CD8-positive, alpha-beta memory T cell (primary cell): ENCODE measurements around the gene ATP9B. TPM values are rescaled to one million over a fixed set of nuclear protein-coding genes. Genes with fewer than 3 reads are reported as not detected.

Experiments used
- CTCF ChIA-PET: fragments of 350-600 bp; sonication (Branson Sonifier 250); formaldehyde crosslinking; loops from one replicate; lab custom pipeline; 2021; ENCODE audit warnings: antibody characterized with exemption; lab: Charles Lee
- POLR2A ChIA-PET: fragments of 350-600 bp; sonication (Branson Sonifier 250); formaldehyde crosslinking; loops from one replicate; lab custom pipeline; 2021; ENCODE audit warnings: antibody characterized with exemption; lab: Charles Lee
- DNase-seq, 5 donors: peaks; one replicate each; pipeline versions ENCODE4 v3.0.0 to v3.0.0-alpha.2; 2020 to 2022; ENCODE audit warnings: mixed read lengths in 1 of 5
- H3K27ac ChIP-seq: one replicate; pipeline ENCODE4 v1.7.0; 2013; ENCODE audit warnings: low read depth, mild to moderate bottlenecking, low read length, moderate library complexity
- H3K27me3 ChIP-seq: 2 replicates; pipeline ENCODE4 v1.7.0; 2013; ENCODE audit warnings: low read length, mild to moderate bottlenecking; ENCODE audit not compliant: insufficient read depth, poor library complexity, severe bottlenecking
- H3K36me3 ChIP-seq: 2 replicates; pipeline ENCODE4 v1.7.0; 2013; ENCODE audit warnings: mild to moderate bottlenecking, low read length, moderate library complexity; ENCODE audit not compliant: insufficient read depth
- H3K4me1 ChIP-seq: 2 replicates; pipeline ENCODE4 v1.7.0; 2013; ENCODE audit warnings: mild to moderate bottlenecking, low read length, moderate library complexity; ENCODE audit not compliant: insufficient read depth
- H3K4me3 ChIP-seq: 2 replicates; pipeline ENCODE4 v1.7.0; 2013; ENCODE audit warnings: mild to moderate bottlenecking, low read length
- H3K9me3 ChIP-seq: 2 replicates; pipeline ENCODE4 v1.7.0; 2013; ENCODE audit warnings: mild to moderate bottlenecking, low read length
- H3K27ac Mint-ChIP-seq, 8 donors: one replicate each; pipeline ENCODE4 v1.8.0; 2020 to 2021; ENCODE audit warnings: mixed read lengths in 8 of 8, mild to moderate bottlenecking in 6 of 8, inconsistent platforms in 3 of 8, moderate library complexity in 3 of 8
- H3K27me3 Mint-ChIP-seq, 2 donors: one replicate each; pipeline ENCODE4 v1.8.0; 2020 to 2021; ENCODE audit warnings: mixed read lengths in 2 of 2, mild to moderate bottlenecking in 1 of 2, moderate library complexity in 1 of 2
- H3K36me3 Mint-ChIP-seq, 3 donors: one replicate each; pipeline ENCODE4 v1.8.0; 2020 to 2021; ENCODE audit warnings: mixed read lengths in 3 of 3, inconsistent platforms in 1 of 3, mild to moderate bottlenecking in 1 of 3
- H3K4me1 Mint-ChIP-seq, 3 donors: one replicate each; pipeline ENCODE4 v1.8.0; 2020 to 2021; ENCODE audit warnings: mixed read lengths in 3 of 3, inconsistent platforms in 1 of 3, mild to moderate bottlenecking in 1 of 3
- H3K4me3 Mint-ChIP-seq, 7 donors: one replicate each; pipeline ENCODE4 v1.8.0; 2020 to 2021; ENCODE audit warnings: mixed read lengths in 7 of 7, mild to moderate bottlenecking in 6 of 7, moderate library complexity in 4 of 7, inconsistent platforms in 2 of 7
- H3K9me3 Mint-ChIP-seq, 5 donors: one replicate each; pipeline ENCODE4 v1.8.0; 2020 to 2022; ENCODE audit warnings: mixed read lengths in 5 of 5, mild to moderate bottlenecking in 3 of 5, moderate library complexity in 2 of 5, inconsistent platforms in 1 of 5
- polyA plus RNA-seq: library from polyadenylated mRNA; unstranded; fragments of 300-500 nt; fragmentation: Illumina TruSeq; gene quantifications from one replicate; pipeline ENCODE4 v1.2.3, GENCODE V29; 2021
- total RNA-seq, 2 experiments: library from RNA; stranded (reverse); gene quantifications; one replicate each; pipeline ENCODE4 v1.2.3, GENCODE V29; 2021

The ATP9B gene
- total and polyA plus RNA-seq, 3 experiments from 2014 or later = 22.0 to 23.4 (median 22.4) TPM

- H3K36me3 ChIP-seq = no peaks in the 10 kb centered on the region
- no peaks in the 10 kb centered on the region for H3K9me3 Mint-ChIP-seq
- peak overlapping the region in 2 of 8 donors; percentile 34 to 43 for H3K27ac Mint-ChIP-seq
- H3K4me1 Mint-ChIP-seq = peaks cover 3 to 9% (median 3%) of the 10 kb centered on the region in 3 donors
- no peaks in the 10 kb centered on the region for H3K27me3 ChIP-seq
- H3K36me3 Mint-ChIP-seq = no peaks in the 10 kb centered on the region
- H3K27me3 Mint-ChIP-seq = no peaks in the 10 kb centered on the region
- no peak overlapping the region for H3K4me3 ChIP-seq
- no peaks in the 10 kb centered on the region for H3K9me3 ChIP-seq
- peaks cover 2% of the 10 kb centered on the region for H3K4me1 ChIP-seq
- CTCF ChIA-PET = interaction anchor here (1.6 to 7.8 kb wide), 2 partner anchors 139 to 145 kb away, joined by 5 to 105 read pairs; no protein-coding TSS in a partner anchor
- POLR2A ChIA-PET = no interaction called here
- no peak overlapping the region for H3K27ac ChIP-seq
- no peak overlapping the region for H3K4me3 Mint-ChIP-seq
- DNase-seq = no peak
These were observed 315.1 kb downstream of the ATP9B start for GRCh38 chr18:79384151-79384807.

GRCh38 chr18:79384834-79385233 lies 315.6 kb downstream of the ATP9B start:
- Histone ChIP-seq H3K4me3 (no peak overlapping the region), H3K27me3 (no peaks in the 10 kb centered on the region), H3K4me1 (no peaks in the 10 kb centered on the region), H3K36me3 (no peaks in the 10 kb centered on the region), H3K27ac (no peak overlapping the region), H3K9me3 (no peaks in the 10 kb centered on the region)
- H3K27ac Mint-ChIP-seq = no peak overlapping the region
- no peak overlapping the region for H3K4me3 Mint-ChIP-seq
- no peaks in the 10 kb centered on the region for H3K27me3 Mint-ChIP-seq
- H3K36me3 Mint-ChIP-seq = no peaks in the 10 kb centered on the region
- H3K4me1 Mint-ChIP-seq = peaks cover 0 to 5% (median 0%) of the 10 kb centered on the region in 3 donors
- ChIA-PET CTCF (interaction anchor here (1.6 to 7.8 kb wide), 2 partner anchors 139 to 144 kb away, joined by 5 to 105 read pairs; no protein-coding TSS in a partner anchor), POLR2A (no interaction called here)
- H3K9me3 Mint-ChIP-seq = no peaks in the 10 kb centered on the region
- no peak for DNase-seq

GRCh38 chr18:79385326-79385707 lies 316.1 kb downstream of the ATP9B start:
- no peak overlapping the region for H3K4me3 Mint-ChIP-seq
- Histone ChIP-seq H3K4me1 (no peaks in the 10 kb centered on the region), H3K36me3 (no peaks in the 10 kb centered on the region), H3K27ac (no peak overlapping the region), H3K27me3 (no peaks in the 10 kb centered on the region), H3K4me3 (no peak overlapping the region), H3K9me3 (no peaks in the 10 kb centered on the region)
- ChIA-PET CTCF (interaction anchor here (1.6 to 7.8 kb wide), 2 partner anchors 138 to 143 kb away, joined by 5 to 105 read pairs; no protein-coding TSS in a partner anchor), POLR2A (no interaction called here)
- DNase-seq = no peak
- no peaks in the 10 kb centered on the region for H3K36me3 Mint-ChIP-seq
- no peak overlapping the region for H3K27ac Mint-ChIP-seq
- H3K9me3 Mint-ChIP-seq = no peaks in the 10 kb centered on the region
- H3K27me3 Mint-ChIP-seq = peaks cover 0 to 2% of the 10 kb centered on the region in 2 donors
- peaks cover 0 to 5% (median 0%) of the 10 kb centered on the region in 3 donors for H3K4me1 Mint-ChIP-seq

GRCh38 chr18:79385708-79386341 lies 316.6 kb downstream of the ATP9B start:
- no peak for DNase-seq
- no peaks in the 10 kb centered on the region for H3K36me3 ChIP-seq
- Mint-ChIP-seq H3K4me1 (peaks cover 0 to 5% (median 0%) of the 10 kb centered on the region in 3 donors), H3K27ac (no peak overlapping the region), H3K36me3 (no peaks in the 10 kb centered on the region), H3K27me3 (peaks cover 1 to 4% of the 10 kb centered on the region in 2 donors), H3K9me3 (no peaks in the 10 kb centered on the region), H3K4me3 (no peak overlapping the region)
- H3K9me3 ChIP-seq = no peaks in the 10 kb centered on the region
- H3K27ac ChIP-seq = no peak overlapping the region
- H3K4me3 ChIP-seq = no peak overlapping the region
- ChIA-PET POLR2A (no interaction called here), CTCF (interaction anchor here (1.6 kb wide), 1 partner anchor 138 kb away, joined by 5 read pairs; no protein-coding TSS in a partner anchor)
- no peaks in the 10 kb centered on the region for H3K4me1 ChIP-seq
- no peaks in the 10 kb centered on the region for H3K27me3 ChIP-seq

- H3K27ac ChIP-seq = no peak overlapping the region
- H3K4me1 Mint-ChIP-seq = peaks cover 0 to 5% (median 0%) of the 10 kb centered on the region in 3 donors
- DNase-seq = no peak
These were observed 317.4 kb downstream of the ATP9B start for GRCh38 chr18:79386547-79386946.

GRCh38 chr18:79387214-79387613 lies 318.0 kb downstream of the ATP9B start:
- Histone ChIP-seq H3K27me3 (no peaks in the 10 kb centered on the region), H3K4me3 (no peak overlapping the region), H3K27ac (no peak overlapping the region), H3K9me3 (no peaks in the 10 kb centered on the region), H3K4me1 (no peaks in the 10 kb centered on the region), H3K36me3 (no peaks in the 10 kb centered on the region)
- H3K36me3 Mint-ChIP-seq = no peaks in the 10 kb centered on the region
- no peaks in the 10 kb centered on the region for H3K9me3 Mint-ChIP-seq
- ChIA-PET POLR2A (no interaction called here), CTCF (interaction anchor here (1.1 kb wide), 1 partner anchor 11 kb away, joined by 3 read pairs; no protein-coding TSS in a partner anchor)
- no peak overlapping the region for H3K4me3 Mint-ChIP-seq
- H3K27ac Mint-ChIP-seq = peak overlapping the region in 1 of 8 donors; percentile 87
- no peak for DNase-seq
- peaks cover 8% of the 10 kb centered on the region in 2 donors for H3K27me3 Mint-ChIP-seq
- H3K4me1 Mint-ChIP-seq = peaks cover 0 to 8% (median 3%) of the 10 kb centered on the region in 3 donors

More at GRCh38 chr18:79386547-79386946, 317.4 kb downstream of the ATP9B start:
- no peaks in the 10 kb centered on the region for H3K36me3 ChIP-seq
- no peak overlapping the region for H3K4me3 Mint-ChIP-seq
- peaks cover 4 to 8% of the 10 kb centered on the region in 2 donors for H3K27me3 Mint-ChIP-seq
- no peaks in the 10 kb centered on the region for H3K36me3 Mint-ChIP-seq
- H3K9me3 ChIP-seq = no peaks in the 10 kb centered on the region
- POLR2A ChIA-PET = no interaction called here
- no peak overlapping the region for H3K27ac Mint-ChIP-seq
- no peaks in the 10 kb centered on the region for H3K4me1 ChIP-seq
- H3K27me3 ChIP-seq = no peaks in the 10 kb centered on the region
- no peaks in the 10 kb centered on the region for H3K9me3 Mint-ChIP-seq
- CTCF ChIA-PET = no interaction called here
- no peak overlapping the region for H3K4me3 ChIP-seq

GRCh38 chr18:79387615-79388014 lies 318.4 kb downstream of the ATP9B start:
- Mint-ChIP-seq H3K36me3 (no peaks in the 10 kb centered on the region), H3K9me3 (no peaks in the 10 kb centered on the region), H3K4me1 (peaks cover 0 to 12% (median 7%) of the 10 kb centered on the region in 3 donors), H3K27me3 (peaks cover 11 to 12% of the 10 kb centered on the region in 2 donors), H3K27ac (no peak overlapping the region), H3K4me3 (no peak overlapping the region)
- Histone ChIP-seq H3K9me3 (no peaks in the 10 kb centered on the region), H3K36me3 (no peaks in the 10 kb centered on the region), H3K27me3 (peaks cover 2% of the 10 kb centered on the region), H3K4me1 (peaks cover 3% of the 10 kb centered on the region), H3K4me3 (no peak overlapping the region), H3K27ac (no peak overlapping the region)
- ChIA-PET CTCF (interaction anchor here (1.1 kb wide), 1 partner anchor 11 kb away, joined by 3 read pairs; no protein-coding TSS in a partner anchor), POLR2A (no interaction called here)
- peak in 1 of 5 donors; percentile 42 for DNase-seq

GRCh38 chr18:79388043-79388442 lies 318.8 kb downstream of the ATP9B start:
- H3K9me3 Mint-ChIP-seq = no peaks in the 10 kb centered on the region
- peaks cover 11 to 12% of the 10 kb centered on the region in 2 donors for H3K27me3 Mint-ChIP-seq
- H3K4me1 Mint-ChIP-seq = peaks cover 3 to 17% (median 11%) of the 10 kb centered on the region in 3 donors
- peak in 1 of 5 donors; percentile 35 for DNase-seq
- H3K4me3 Mint-ChIP-seq = no peak overlapping the region
- H3K36me3 ChIP-seq = no peaks in the 10 kb centered on the region
- no peak overlapping the region for H3K4me3 ChIP-seq
- no peaks in the 10 kb centered on the region for H3K9me3 ChIP-seq
- no peaks in the 10 kb centered on the region for H3K36me3 Mint-ChIP-seq
- ChIA-PET CTCF (interaction anchor here (1.1 kb wide), 2 partner anchors 10 to 136 kb away, joined by 3 read pairs; no protein-coding TSS in a partner anchor), POLR2A (no interaction called here)
- peaks cover 8% of the 10 kb centered on the region for H3K4me1 ChIP-seq
- H3K27me3 ChIP-seq = peaks cover 6% of the 10 kb centered on the region
- H3K27ac Mint-ChIP-seq = no peak overlapping the region
- no peak overlapping the region for H3K27ac ChIP-seq
